ACHN (cell line): ENCODE data around the gene BAG2.

Experiments
- DNase-seq: peaks from one replicate; pipeline ENCODE4 v3.0.0-alpha.2; 2015
- in situ Hi-C: cut with HindIII; loops from 2 replicates; pipeline ENCODE4 v1.10.0; 2017; ENCODE audit warnings: low sequenced_read_pairs, low pct_ligation_motif_present, low pct_unique_long_range_greater_than_20kb

BAG2 gene

DNA sequence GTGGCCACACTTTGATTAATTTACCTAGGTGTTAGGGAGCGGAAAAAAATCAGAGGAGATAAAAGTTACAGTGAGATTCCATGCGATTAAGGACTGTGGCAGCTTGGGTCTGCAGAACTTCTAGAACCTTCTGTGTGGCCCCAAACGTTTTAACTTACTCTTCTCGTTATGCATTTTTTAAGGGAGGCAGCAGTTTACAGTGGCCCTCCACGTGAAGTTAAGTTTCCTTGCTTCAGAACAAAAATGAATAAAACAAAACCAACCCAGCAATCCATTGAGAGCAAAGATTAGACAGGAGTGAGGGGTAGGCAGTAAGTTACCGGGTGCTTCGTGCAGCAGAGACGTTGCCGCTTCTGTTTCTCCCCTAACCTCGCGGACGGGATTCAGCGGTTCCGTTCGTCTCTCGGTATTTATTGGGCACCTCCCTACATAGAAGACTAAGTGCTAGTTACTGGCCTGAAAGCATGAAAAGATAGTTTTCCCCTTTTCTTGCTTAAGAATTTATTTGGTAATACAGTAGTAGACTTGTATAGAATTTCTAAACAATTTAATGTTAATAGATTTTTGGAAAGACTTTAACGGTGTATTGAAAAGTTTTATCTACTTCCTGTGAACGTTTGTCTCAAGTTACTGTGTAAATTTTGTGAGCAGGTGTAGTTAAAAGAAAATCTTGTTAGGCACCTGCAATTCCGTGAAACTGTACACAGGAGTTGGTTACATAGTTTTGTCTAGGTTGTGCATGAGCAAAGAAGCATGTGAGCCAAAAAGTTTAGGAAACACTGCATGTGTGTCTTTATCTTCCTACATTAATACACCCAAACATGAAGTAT lies 1.1 kb downstream of the BAG2 start:
- peak; percentile 45 for DNase-seq
- in situ Hi-C loops: no loop called here

DNA sequence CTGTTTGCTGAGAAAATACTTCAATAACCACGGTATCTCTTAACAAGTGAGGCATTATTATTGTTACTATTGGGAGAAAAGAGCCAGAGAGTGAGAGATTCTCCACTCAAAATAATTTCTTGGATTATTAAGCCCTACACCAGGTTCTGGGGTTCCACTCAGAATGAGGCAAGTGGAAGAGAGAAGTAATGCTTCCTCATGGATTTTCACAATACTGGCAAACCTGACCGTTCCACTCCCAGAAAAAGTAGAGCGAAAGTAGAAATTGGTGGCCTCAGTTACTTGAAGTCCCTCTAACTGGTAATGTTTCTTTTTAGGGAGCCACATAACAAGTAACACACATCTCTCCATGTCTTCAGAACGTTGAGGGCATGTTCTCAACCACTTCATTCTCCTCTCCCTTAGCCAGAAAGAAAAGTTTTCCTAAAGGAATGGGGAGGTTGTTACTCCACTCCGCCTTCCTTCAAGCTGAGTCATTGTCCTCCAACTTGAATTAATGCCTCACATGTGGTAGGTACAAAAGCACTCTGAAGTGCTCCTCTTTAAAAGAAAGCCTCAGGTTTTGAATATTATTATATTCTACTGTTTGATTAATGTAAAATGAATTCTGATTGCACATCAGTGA lies 1.9 kb downstream of the BAG2 start:
- DNase-seq: peak; percentile 74
- in situ Hi-C loops: no loop called here

DNA sequence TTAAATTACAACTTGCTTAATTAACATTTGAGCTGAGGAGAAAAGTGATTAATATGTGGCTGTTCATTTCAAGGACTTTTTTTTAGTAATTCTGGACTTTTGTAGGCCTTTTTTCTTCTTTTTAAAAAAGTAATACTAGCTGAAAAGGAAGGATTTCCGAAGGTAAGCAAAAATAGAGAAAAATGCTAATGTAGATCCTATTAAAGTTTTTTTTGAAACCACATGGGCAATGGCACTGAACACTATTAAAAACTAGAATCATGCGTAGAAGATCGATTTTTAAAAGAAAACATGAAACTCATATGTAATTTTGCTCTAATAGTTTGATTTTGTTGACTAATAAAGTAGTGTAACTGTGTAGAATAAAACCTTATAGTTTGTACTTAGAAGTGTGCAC lies 2.4 kb downstream of the BAG2 start:
- in situ Hi-C loops: no loop called here
- no peak for DNase-seq

DNA sequence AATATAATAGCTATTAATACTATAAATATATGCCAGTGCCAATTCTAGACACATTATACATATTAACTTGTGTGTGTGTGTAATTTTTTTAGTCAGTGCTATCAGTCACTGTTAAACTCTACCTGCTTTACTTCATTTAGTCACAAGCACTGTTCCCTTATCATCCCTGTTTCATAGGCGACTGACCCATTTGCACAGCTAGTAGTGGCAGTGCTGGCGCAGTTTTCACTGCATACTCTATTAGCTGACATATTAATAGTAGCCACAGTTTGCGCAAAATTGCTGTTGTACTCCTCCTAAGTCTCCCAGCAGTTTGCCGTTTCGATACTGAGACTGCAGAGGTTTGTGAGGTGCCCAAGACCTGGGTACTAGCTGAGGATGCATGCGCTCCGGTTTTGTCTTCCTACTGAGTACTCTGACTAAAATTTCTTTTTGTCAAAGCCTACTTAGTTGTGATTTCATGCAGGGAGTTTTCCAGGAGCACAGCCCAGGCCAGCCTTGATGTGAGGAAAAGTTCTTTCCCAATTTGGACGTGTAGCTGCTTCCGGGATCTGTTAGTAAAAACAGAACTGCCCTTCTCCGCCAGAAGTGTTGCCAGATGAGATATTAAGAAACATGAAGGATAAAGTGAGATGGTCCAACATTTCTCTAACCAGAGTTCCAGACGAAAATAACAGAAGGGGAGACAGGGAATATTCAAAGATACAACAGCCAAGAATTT lies 5.6 kb downstream of the BAG2 start:
- no peak for DNase-seq
- in situ Hi-C loops: loop anchor here (25.0 kb wide), 1 partner anchor 135 kb away; the partner anchor contains the start of gene PRIM2

DNA sequence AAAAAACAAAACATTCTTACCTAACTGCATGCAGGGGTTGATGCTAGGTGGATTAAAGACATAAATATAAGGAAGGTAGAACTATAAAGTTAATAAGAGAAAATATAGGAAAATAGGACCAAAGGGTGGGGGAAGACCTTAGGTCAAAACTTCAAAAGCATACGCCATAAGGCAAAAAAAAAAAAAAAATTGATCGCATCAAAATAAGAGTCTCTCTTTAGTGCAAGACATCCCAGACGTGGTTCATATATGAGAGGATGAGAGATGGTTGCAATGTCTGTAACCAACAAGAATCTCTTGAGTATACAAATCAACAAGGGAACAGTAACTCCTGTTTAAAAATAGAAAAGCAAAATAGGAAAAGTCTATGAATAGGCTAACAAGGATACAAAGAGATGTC lies 8.5 kb downstream of the BAG2 start:
- in situ Hi-C loops: loop anchor here (25.0 kb wide), 1 partner anchor 132 kb away; the partner anchor contains the start of gene PRIM2

DNA sequence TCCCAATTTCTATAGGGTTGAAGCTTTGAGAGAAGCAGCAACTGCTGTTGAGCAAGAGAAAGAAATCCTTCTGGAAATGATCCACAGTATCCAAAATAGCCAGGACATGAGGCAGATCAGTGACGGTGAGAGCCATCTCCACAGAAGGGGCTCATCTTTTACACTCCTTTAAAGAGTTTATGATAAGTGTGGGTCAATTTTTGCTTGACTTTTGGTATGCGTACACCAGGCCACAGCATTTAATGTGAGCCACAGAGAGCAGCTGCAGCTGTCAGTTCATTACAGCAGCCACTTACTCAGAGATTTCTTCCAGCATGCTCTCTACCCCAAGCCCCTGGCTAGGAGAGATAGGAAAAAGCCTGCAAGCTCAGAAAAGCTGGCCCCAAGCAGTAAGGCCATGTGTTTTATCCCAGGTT lies 9.9 kb downstream of the BAG2 start:
- in situ Hi-C loops: loop anchor here (25.0 kb wide), 1 partner anchor 130 kb away; the partner anchor contains the start of gene PRIM2
- no peak for DNase-seq

More for the DNA sequence above, 8.5 kb downstream of the BAG2 start:
- no peak for DNase-seq

DNA sequence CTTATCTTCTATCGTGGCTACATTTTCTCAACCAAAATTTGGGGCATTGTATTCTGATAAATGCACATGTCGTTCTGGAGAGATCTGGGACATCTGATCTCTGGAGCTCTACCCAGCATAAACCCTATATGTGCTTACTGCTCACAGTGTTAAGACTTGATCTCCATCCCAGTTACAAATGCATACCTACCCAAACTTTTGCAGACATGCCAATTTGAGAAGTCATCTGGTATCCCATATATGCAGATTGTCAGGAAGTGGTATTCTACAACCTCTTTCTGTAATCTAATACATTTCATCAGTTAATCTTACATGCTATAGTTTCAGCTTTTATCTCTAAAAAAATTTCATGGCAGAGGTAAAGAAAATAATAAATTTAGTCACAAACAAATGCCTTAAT lies 11.2 kb downstream of the BAG2 start:
- no peak for DNase-seq
- in situ Hi-C loops: loop anchor here (25.0 kb wide), 1 partner anchor 129 kb away; the partner anchor contains the start of gene PRIM2

DNA sequence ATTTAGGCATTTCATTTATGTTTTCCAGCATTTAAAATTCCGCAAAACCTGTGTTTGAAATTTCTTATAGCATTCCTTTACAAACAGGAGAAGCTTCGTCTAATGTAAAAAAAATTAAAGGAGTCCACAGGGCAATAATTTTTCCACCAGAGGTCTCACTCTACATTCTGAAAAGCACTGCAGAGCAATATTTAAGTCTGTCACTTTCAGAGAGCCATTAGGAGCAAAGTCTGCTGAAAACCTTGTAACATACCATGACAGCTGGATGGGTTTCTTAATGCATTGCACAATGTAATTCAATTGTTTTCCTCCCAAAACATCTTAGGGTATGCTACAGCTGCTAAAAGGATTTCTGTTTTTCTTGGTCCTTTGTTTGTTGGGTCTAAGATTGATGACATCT lies 18.0 kb downstream of the BAG2 start:
- in situ Hi-C loops: loop anchor here (25.0 kb wide), 1 partner anchor 122 kb away; the partner anchor contains the start of gene PRIM2
- DNase-seq: peak; percentile 36

DNA sequence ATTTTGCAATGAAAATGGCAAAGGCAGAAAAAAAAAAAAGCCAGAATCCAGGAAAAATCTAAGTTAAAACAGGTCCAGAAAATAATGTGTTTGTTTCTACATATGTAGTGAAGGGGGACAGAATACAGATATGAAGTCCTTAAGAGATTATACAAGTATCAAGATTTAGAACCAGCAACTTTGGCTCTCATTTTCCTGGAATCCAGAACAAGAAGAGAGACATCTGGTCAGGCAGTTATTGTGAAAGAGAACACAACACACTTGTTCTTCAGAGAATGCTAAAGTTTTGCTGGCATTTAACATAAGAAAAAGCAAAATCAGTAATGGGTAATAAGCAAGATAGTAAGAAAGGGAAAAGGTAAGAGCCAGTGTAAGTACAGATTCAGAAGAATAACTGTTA lies 21.1 kb downstream of the BAG2 start:
- DNase-seq: no peak
- in situ Hi-C loops: loop anchor here (25.0 kb wide), 1 partner anchor 119 kb away; the partner anchor contains the start of gene PRIM2

DNA sequence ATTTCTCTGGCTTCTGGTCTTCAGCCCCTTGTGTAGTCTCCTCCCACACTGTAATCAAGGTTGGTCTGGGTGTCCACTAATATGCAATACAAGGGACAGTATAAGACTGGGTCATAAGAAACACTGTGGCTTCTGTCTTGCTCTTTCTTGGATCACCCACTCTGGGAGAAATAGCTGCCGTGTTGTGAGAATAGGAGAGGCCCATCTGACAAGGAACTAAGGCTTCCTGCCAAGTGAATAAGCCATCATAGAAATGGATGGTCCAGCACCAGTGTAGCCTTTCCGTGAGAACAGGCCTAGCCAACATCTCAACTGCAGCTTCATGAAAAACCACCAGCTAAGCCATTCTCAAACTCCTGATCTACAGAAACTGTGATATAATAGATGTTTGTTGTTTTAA lies 23.3 kb downstream of the BAG2 start:
- DNase-seq: no peak
- in situ Hi-C loops: loop anchor here (25.0 kb wide), 1 partner anchor 117 kb away; the partner anchor contains the start of gene PRIM2

DNA sequence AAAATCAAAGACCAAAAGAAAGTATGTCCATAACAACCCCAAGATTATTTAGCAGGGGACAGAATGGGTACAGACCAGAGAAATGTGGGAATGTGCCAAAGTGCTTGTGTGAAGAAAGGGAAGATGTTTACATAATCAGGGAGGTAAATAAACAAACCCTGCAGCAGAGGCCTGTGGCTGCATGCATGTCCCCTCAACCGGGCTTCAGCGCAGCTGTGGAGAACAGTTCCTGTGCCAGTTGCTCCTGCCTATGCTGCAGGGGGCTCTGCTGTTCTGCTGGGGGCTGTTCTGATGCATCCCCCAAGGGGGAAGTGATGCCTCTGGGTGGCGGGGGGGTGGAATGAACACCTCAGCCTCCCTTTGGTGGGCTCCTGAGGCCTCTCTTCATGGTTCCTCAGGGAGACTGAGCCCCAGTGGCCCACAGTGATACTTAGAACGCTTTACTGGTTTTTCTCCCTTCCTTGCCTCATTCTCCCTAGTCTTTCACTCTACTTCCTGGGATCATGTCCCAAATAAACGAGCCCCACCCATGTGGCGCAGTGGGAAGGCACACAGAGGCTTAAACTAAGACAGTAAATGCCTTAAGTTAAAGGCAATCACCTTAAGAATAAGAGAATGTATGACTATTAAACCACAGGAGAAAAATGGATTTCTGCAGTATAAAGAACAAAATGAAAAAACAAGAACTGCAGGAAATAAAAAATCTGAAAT lies 27.0 kb downstream of the BAG2 start:
- no peak for DNase-seq
- in situ Hi-C loops: loop anchor here (25.0 kb wide), 1 partner anchor 113 kb away; the partner anchor contains the start of gene PRIM2

DNA sequence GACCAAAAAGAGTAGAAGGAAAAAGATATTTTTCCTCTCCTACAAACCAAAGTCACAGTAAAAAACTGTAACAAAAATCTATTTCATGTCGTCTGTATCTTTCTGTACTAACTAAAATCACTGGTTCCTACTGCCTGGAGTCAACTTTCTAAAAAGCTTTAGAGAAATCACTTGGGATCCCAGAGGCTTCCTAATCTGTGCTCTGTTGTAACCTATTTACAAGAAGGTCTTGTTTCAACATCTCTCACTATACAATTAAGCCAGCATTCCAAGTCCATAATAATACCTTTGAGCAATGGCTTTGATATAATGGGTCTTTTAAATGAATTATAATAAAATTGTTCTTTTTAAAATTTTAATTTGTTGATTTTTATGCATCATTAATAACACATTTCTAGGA lies 29.6 kb downstream of the BAG2 start:
- no peak for DNase-seq
- in situ Hi-C loops: no loop called here

DNA sequence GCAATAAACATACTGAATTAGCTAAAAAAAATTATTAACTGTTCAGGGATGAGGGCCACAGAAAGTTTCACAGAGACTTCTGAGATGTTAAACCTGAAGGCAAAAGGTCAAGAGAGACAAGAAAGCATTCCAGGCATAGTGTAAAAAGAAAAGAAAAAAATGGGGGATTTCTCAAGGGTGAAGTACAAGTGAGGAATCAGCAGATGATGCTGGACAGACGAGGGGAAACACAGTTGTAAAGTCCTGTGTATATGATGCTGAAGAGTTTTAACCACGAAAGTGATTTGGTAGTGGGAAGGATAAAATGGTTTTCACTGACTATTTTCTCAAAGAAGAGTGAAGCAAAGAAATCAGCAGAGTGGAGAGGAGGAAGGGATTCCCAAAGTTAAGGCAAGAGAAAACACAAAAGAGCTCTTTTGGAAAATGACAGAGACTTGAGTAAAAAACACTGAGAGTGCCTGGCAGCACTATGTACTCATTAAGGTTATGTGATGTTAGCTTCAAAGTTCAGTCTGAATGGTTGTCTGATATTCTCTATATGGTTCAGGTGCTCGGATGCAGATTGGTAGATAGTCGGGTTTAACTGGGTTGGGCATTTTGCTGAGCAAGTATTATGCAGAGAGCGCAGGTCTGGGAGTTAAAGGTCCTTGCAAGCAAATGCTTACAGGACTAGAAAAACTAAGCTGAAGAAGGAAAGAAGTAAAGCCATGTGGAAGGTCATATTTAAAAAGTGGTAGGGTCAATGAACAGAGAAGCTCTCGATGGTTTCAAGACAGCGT lies 33.6 kb downstream of the BAG2 start:
- in situ Hi-C loops: no loop called here
- DNase-seq: no peak

DNA sequence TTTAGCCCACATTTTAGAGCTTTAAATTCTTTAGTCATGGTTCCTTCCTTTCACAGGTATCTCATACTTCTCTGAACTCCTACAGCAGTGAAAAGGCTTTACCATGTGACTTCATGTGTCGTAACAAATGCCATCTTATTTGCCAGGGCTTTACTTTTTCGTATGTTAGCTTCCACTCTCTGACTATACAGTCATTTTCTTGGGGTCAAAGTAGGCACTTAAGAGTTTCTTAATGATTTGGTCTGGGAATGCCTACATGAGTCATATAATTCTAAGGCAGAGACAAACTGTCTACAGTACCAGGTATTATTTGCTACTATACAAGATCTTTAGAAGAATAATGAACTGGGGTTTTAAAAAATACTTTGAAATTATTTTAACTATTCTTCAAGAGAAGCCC lies 35.0 kb downstream of the BAG2 start:
- in situ Hi-C loops: no loop called here
- DNase-seq: no peak

DNA sequence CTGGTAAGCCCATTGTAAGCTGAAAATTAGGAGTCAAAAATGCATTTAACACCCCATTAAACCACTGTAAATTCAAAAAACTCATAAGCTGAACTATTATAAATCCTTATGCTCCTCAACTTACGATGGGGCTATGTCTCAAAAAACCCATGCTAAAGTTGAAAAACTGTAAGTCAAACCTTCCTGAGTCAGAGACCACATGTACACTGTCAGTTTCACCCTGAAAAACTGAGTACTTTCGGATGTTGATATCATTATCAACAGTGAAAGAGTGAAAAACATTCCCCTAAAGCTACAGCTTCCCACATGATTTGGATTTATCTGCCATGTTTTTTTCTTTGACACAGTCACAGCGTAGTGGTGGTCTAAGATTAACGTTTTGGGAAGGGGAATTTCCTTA lies 35.7 kb downstream of the BAG2 start:
- DNase-seq: no peak
- in situ Hi-C loops: no loop called here

DNA sequence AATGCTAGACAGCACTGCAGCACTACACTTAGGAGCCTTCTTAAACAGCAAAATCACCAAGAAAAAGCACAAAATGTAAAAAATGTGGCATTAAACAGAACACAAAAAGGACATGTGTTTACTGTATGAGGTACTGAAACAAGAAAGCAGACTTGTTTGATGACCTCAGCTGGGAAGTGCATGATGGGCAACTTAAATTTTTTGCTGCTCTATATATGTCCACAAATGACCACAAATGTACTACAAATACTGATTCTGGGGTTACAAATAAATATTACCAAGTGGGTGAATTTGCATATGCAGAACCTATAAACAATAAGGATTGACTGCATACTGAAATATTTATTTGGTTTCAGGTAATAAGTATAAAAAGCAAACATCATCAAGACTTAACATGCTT lies 36.9 kb downstream of the BAG2 start:
- in situ Hi-C loops: no loop called here

DNA sequence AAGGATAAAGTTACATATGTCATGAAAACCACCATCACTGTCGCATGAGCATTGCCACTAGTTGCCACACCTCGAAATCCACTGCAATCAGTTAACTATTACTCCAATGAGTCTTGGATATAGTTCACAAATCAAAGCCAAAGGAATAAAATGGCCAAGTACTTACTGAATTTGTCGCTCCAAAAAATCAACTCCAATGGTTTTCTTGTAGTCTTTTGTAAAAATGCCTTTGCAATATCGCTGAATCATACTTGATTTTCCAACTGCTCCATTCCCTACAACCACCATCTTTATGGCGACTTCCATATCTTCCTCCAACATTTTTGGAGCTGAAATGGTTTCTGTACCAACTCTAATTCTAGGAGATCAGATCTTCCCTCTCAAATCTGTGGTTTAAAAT lies 37.9 kb downstream of the BAG2 start:
- in situ Hi-C loops: no loop called here
- DNase-seq: no peak

More for the DNA sequence above, 36.9 kb downstream of the BAG2 start:
- DNase-seq: no peak

DNA sequence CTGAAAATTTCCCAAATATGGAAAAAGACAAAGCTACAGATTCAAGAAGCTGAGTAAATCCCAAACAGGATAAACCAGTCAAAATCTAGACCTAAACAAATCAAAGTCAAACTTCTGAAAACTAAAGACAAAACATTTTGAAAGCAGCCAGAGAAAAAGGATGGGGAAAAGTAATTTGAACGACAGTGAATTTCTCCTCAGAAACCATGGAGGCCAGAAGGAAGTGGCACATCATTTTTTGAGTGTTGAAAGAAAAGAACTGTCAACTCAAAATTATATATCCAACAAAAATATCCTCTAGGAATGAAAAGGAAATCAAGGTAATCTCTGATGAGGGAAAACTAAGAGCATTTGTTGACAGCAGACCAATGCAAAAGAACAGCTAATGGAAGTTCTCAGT lies 43.1 kb downstream of the BAG2 start:
- no peak for DNase-seq
- in situ Hi-C loops: no loop called here
